ENCODE measurements around the gene GDF2.

GDF2 gene

DNA sequence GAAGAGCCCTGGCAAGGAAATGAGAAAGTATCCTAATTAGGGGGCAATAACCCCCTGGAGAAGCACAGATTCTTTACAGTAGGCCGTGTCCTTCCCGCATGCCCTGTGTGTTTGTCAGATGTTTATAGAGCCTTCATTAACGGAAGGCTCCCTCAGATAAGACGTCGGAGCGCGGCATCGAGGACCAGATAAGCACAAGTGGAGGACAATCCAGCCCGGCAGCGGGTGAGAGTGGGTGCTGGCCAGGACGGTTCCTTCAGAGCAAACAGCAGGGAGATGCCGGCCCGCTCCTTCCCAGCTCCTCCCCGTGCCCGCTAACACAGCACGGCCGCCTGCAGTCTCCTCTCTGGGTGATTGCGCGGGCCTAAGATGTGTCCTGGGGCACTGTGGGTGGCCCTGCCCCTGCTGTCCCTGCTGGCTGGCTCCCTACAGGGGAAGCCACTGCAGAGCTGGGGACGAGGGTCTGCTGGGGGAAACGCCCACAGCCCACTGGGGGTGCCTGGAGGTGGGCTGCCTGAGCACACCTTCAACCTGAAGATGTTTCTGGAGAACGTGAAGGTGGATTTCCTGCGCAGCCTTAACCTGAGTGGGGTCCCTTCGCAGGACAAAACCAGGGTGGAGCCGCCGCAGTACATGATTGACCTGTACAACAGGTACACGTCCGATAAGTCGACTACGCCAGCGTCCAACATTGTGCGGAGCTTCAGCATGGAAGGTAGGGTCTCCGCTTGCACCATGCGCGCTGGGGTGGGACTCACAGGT, at the start of gene GDF2:
Gene GDF2, plus strand, starts transcription at position 155 of the 762 bp plus-strand sequence. Its CDS starts 215 bp downstream, at position 370.
- Histone ChIP-seq H3K9ac (ENCODE audit: low read length) (no peak within 1 kb of the TSS), H3K27ac (ENCODE audit: low read length) (no peak within 1 kb of the TSS), H3K9me3 (ENCODE audit: control insufficient read depth, low read depth, low read length) (no peaks in the 10 kb centered on the region), H3K36me3 (ENCODE audit: control insufficient read depth, low read depth, low read length) (no peaks in the 10 kb centered on the region), H3K4me1 (ENCODE audit: control insufficient read depth, low read depth, low read length) (no peaks in the 10 kb centered on the region), H3K4me3 (ENCODE audit: low read length) (no peak within 1 kb of the TSS), H3K27me3 (ENCODE audit: control insufficient read depth, insufficient read depth, low read length) (no peaks in the 10 kb centered on the region)

DNA sequence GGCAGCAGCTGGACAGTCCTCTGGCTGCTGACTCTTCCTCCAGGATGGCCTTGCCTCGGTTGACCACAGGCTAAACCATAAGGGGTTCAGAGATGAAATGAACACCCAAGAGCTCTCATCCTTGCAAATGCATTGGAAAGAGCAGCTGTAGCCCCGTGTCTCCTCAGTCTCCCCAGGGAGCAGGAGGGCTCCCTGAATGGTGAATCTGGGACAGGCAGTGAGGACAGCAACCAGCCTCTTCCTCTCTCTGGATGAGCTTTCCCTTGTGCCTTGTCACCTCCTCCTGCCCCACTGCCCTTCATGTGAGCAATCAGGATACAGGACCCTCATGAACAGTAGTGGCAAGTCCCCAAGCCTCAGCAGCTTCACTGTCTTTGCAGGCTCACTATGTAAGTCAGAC, 46.2 kb upstream of the GDF2 start:
- no peak overlapping the region for H3K4me3 ChIP-seq (ENCODE audit: low read length)
- H3K27ac ChIP-seq (ENCODE audit: low read length): no peak overlapping the region
- H3K9ac ChIP-seq (ENCODE audit: low read length): no peak overlapping the region
- no peaks in the 10 kb centered on the region for H3K36me3 ChIP-seq (ENCODE audit: control insufficient read depth, low read depth, low read length)
- no peaks in the 10 kb centered on the region for H3K27me3 ChIP-seq (ENCODE audit: control insufficient read depth, insufficient read depth, low read length)
- peaks cover 3% of the 10 kb centered on the region for H3K9me3 ChIP-seq (ENCODE audit: control insufficient read depth, low read depth, low read length)
- H3K4me1 ChIP-seq (ENCODE audit: control insufficient read depth, low read depth, low read length): no peaks in the 10 kb centered on the region

DNA sequence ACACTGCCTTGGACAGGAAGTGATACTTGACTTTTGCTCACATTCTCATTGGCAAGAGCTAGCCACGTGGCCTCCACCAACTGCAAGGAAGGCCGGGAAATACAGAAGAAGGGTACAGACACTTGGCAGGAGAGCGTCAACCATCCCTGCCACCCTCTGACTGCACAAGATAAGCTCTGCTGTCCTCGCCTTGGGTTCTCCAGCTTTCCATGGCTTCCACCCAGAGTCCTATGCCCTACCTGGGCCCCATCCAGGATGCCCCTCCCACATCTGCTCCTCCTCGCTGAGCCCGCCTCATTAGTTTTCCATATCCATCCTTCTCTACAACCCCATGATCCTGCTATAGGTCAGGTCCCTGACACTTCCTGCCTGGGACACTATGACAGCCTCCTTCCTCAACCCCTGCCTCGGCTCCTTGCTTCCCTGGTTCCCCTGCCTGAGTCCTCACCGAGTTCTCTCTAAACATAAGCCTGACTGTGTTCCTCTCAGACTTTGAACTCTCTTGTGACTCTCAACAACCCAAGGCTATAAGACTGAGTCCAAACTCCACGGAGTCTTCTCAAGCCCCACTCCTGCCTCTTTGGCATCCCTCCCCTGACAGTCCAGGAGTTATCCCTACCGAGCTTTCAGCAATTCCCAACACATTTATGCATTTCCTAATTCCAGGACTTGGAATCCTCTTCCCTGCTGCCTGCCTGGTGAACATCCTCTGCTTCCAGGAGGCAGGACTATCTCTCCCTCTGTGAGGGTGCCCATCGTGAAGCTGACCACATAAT, 45.5 kb upstream of the GDF2 start:
- H3K27ac ChIP-seq (ENCODE audit: low read length): no peak overlapping the region

DNA sequence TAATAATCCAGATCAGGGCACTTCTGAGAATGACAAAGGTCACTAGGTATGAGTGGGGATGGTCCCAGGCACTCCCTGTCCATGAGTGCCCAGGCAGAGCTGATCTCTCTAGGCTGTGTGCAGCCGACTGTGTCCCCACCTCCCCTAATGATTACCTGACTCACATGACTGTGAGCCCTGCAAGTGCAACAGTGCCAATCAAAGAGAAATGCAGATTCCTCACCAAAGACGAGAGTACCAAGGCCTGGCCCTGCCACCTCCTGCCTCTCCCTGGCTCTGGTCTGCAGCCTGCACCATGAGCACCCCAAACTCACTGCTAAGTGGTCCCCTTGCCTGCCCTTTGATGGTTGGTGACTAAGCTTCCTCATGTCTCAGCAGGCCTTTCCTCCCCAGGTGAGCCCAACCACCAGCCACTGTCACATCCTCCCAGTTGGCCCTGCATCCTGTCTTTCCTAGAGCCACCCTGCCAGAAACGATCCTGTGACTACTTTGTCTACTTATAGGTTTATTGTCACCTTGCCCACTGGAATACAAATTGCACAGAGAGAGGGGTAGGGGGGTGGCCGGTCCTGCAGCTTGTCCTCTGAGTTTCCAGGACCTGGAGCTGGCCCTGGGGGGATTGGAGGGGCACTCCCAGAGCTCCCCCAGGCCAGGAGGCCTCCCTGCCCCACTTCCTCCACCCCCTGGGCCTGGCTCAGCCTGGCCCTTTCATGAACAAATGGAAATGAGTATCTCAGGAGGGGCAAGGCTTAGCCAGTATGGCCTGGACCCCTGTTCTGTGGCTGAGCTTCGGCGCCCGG, 44.7 kb upstream of the GDF2 start:
- no peak overlapping the region for H3K9ac ChIP-seq (ENCODE audit: low read length)
- H3K4me3 ChIP-seq (ENCODE audit: low read length): no peak overlapping the region
- H3K27me3 ChIP-seq (ENCODE audit: control insufficient read depth, insufficient read depth, low read length): no peaks in the 10 kb centered on the region
- H3K9me3 ChIP-seq (ENCODE audit: control insufficient read depth, low read depth, low read length): no peaks in the 10 kb centered on the region
- H3K27ac ChIP-seq (ENCODE audit: low read length): no peak overlapping the region
- no peaks in the 10 kb centered on the region for H3K36me3 ChIP-seq (ENCODE audit: control insufficient read depth, low read depth, low read length)
- no peaks in the 10 kb centered on the region for H3K4me1 ChIP-seq (ENCODE audit: control insufficient read depth, low read depth, low read length)

More for the DNA sequence above, 45.5 kb upstream of the GDF2 start:
- Histone ChIP-seq H3K9ac (ENCODE audit: low read length) (no peak overlapping the region), H3K4me1 (ENCODE audit: control insufficient read depth, low read depth, low read length) (no peaks in the 10 kb centered on the region), H3K27me3 (ENCODE audit: control insufficient read depth, insufficient read depth, low read length) (no peaks in the 10 kb centered on the region), H3K4me3 (ENCODE audit: low read length) (no peak overlapping the region), H3K36me3 (ENCODE audit: control insufficient read depth, low read depth, low read length) (no peaks in the 10 kb centered on the region), H3K9me3 (ENCODE audit: control insufficient read depth, low read depth, low read length) (peaks cover under 1% of the 10 kb centered on the region)

DNA sequence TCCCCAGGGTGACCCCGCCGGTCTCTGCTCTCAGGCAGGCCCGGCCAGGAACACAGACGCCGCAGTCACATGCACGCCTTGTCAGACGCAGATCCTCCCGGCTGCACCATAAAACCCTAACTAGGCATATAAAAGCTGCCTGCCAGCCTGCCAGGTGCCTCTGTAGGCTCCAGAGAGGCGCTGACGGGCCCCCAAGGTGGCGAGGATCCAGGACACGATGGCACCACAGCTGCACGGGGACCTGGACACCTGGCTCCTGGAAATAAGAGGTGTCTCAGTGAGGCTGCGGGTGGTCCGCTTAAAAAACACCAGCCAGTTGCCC, 44.1 kb upstream of the GDF2 start:
- H3K27me3 ChIP-seq (ENCODE audit: control insufficient read depth, insufficient read depth, low read length): no peaks in the 10 kb centered on the region
- H3K9me3 ChIP-seq (ENCODE audit: control insufficient read depth, low read depth, low read length): no peaks in the 10 kb centered on the region
- H3K4me1 ChIP-seq (ENCODE audit: control insufficient read depth, low read depth, low read length): no peaks in the 10 kb centered on the region
- H3K27ac ChIP-seq (ENCODE audit: low read length): no peak overlapping the region
- H3K4me3 ChIP-seq (ENCODE audit: low read length): no peak overlapping the region
- no peak overlapping the region for H3K9ac ChIP-seq (ENCODE audit: low read length)
- H3K36me3 ChIP-seq (ENCODE audit: control insufficient read depth, low read depth, low read length): no peaks in the 10 kb centered on the region

DNA sequence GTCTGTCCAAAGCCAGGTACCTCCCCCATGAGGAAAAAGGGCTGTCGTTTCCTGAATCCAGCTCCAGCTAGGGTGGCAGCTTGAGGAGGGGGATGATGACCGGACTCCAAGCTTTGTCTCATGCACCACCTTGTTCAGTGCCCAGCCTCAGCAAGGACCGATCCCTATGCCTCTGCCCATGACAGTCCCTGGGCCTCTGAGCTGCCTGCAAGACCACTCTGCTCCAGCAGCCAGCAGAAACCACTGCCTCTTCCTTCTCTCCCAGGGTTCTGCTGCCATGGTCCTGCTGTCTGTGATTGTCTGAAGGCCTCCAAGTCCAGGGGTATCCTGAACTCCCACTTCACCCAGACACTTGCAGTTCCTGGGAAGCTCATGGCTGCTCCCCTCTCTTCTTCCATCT, 43.5 kb upstream of the GDF2 start:
- no peak overlapping the region for H3K27ac ChIP-seq (ENCODE audit: low read length)
- H3K36me3 ChIP-seq (ENCODE audit: control insufficient read depth, low read depth, low read length): no peaks in the 10 kb centered on the region
- H3K4me1 ChIP-seq (ENCODE audit: control insufficient read depth, low read depth, low read length): no peaks in the 10 kb centered on the region
- no peak overlapping the region for H3K4me3 ChIP-seq (ENCODE audit: low read length)
- H3K27me3 ChIP-seq (ENCODE audit: control insufficient read depth, insufficient read depth, low read length): no peaks in the 10 kb centered on the region
- no peak overlapping the region for H3K9ac ChIP-seq (ENCODE audit: low read length)
- H3K9me3 ChIP-seq (ENCODE audit: control insufficient read depth, low read depth, low read length): no peaks in the 10 kb centered on the region

DNA sequence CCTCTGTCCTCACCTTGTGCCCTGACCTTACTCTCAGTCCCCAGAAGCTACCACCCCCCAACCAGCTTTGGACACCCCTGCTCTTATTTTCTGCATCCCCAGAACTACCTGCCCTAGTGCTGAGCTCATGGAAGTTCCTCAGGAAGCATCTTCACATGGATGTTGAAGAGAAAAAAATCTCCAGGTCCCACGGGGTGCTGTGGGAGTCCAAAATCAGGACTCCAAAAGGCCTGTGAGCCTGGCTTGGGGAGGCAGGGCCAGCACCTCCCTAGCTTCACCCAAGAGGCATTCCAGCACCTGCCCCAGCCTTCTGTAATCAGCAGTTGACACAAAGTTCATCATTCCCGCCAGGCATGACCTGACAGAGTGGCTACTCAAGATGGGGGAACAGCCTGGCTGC, 43.0 kb upstream of the GDF2 start:
- H3K4me1 ChIP-seq (ENCODE audit: control insufficient read depth, low read depth, low read length): no peaks in the 10 kb centered on the region
- no peaks in the 10 kb centered on the region for H3K27me3 ChIP-seq (ENCODE audit: control insufficient read depth, insufficient read depth, low read length)
- H3K27ac ChIP-seq (ENCODE audit: low read length): no peak overlapping the region
- no peak overlapping the region for H3K9ac ChIP-seq (ENCODE audit: low read length)
- H3K9me3 ChIP-seq (ENCODE audit: control insufficient read depth, low read depth, low read length): no peaks in the 10 kb centered on the region
- no peak overlapping the region for H3K4me3 ChIP-seq (ENCODE audit: low read length)
- H3K36me3 ChIP-seq (ENCODE audit: control insufficient read depth, low read depth, low read length): no peaks in the 10 kb centered on the region

DNA sequence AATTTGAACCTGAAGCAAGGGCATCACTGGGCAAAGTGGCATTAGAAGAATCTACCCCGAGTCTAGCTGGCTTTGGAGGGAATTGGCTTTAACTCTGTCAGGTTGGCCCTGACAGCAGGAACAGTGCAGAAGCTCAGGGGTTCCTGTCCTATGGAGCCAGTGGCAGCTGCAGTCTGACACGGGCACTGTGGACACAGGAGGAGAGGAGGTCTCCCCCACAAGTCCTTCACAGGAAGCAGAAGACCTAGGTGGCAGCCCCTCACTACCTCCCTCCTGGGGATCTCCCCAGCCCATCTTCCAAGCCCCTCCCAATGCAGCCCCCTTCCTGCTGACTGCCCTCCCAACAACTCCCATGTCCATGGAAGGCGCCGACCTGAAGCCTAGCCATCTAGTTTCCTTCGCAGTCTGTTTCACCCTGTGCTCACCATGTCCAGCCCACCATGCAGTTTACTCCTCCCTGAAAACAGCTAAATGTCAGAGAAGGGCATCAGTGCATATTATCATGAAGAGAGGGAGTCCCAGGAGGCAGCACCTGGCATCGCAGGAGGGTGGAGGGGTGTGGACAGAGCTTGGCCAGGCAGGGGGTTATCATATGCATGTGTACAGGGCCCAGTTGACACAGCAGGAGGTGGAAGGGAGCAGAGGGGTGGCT, 40.1 kb upstream of the GDF2 start:
- no peaks in the 10 kb centered on the region for H3K4me1 ChIP-seq (ENCODE audit: control insufficient read depth, low read depth, low read length)
- H3K9ac ChIP-seq (ENCODE audit: low read length): no peak overlapping the region
- H3K27me3 ChIP-seq (ENCODE audit: control insufficient read depth, insufficient read depth, low read length): no peaks in the 10 kb centered on the region
- H3K4me3 ChIP-seq (ENCODE audit: low read length): no peak overlapping the region
- no peaks in the 10 kb centered on the region for H3K36me3 ChIP-seq (ENCODE audit: control insufficient read depth, low read depth, low read length)
- H3K27ac ChIP-seq (ENCODE audit: low read length): no peak overlapping the region
- H3K9me3 ChIP-seq (ENCODE audit: control insufficient read depth, low read depth, low read length): no peaks in the 10 kb centered on the region

DNA sequence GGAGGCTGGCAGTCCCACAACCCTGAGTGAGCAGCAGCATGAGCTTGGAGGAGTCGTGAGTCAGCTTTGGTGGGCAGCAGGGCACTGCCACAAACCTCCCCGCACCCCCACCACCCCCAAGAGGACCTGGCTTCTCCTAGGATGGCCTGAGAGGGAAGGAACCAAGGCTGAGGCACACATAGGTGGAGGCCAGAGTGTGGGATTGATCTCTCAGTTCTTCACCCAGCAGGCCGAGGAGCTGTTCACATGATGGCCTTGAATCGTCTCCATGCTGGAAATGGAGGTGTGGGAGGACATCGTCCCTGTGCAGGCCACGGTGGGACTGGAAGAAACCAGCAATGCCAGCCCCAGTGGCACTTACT, 39.6 kb upstream of the GDF2 start:
- no peak overlapping the region for H3K4me3 ChIP-seq (ENCODE audit: low read length)
- H3K4me1 ChIP-seq (ENCODE audit: control insufficient read depth, low read depth, low read length): no peaks in the 10 kb centered on the region
- no peaks in the 10 kb centered on the region for H3K36me3 ChIP-seq (ENCODE audit: control insufficient read depth, low read depth, low read length)
- no peak overlapping the region for H3K27ac ChIP-seq (ENCODE audit: low read length)
- no peak overlapping the region for H3K9ac ChIP-seq (ENCODE audit: low read length)
- H3K27me3 ChIP-seq (ENCODE audit: control insufficient read depth, insufficient read depth, low read length): no peaks in the 10 kb centered on the region
- no peaks in the 10 kb centered on the region for H3K9me3 ChIP-seq (ENCODE audit: control insufficient read depth, low read depth, low read length)

DNA sequence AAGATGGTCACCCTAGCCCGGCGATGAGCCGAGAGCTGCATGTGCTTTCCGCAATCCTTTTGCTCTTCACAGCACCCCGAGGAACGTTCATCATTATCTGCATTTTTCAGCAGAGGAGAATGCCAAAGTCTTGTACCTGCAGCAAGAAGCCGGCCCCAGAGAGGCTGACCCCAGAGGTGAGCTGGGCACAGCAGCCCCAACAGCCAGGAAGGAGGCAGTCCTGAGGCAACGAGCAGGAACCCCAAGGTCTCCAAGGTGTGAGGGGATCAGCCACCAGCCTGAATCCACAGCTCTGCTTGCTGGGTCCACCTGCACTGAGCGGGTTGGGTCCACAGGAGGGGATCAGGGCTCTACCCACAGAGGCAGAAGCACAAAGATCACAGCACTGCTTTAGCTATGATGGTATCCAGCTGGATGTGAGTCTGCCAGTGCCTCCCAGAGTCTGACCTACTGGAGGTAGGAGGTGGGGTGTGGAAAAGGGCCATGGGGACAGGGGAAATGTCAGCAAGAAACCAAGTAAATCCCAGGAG, 39.1 kb upstream of the GDF2 start:
- Histone ChIP-seq H3K9me3 (ENCODE audit: control insufficient read depth, low read depth, low read length) (no peaks in the 10 kb centered on the region), H3K27ac (ENCODE audit: low read length) (no peak overlapping the region), H3K4me3 (ENCODE audit: low read length) (no peak overlapping the region), H3K36me3 (ENCODE audit: control insufficient read depth, low read depth, low read length) (no peaks in the 10 kb centered on the region), H3K27me3 (ENCODE audit: control insufficient read depth, insufficient read depth, low read length) (no peaks in the 10 kb centered on the region), H3K9ac (ENCODE audit: low read length) (no peak overlapping the region), H3K4me1 (ENCODE audit: control insufficient read depth, low read depth, low read length) (no peaks in the 10 kb centered on the region)

DNA sequence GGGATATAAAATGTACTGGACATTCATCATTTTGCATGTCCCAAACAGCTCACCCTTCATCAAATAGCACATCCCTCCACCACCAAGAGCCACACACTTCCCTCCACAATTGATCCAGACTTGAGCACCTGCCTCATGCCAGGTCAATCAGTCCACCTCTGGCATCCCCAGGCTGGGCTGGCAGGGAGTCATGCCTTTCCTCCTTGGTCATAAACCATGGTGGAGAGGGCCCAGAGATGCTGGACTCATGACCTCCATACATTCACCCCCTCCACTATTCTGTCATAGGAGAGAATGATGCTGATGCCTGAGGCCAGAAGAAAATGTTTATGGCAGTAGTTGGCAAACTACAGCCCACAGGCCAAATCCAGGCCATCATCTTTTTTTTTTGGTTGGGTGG, 38.4 kb upstream of the GDF2 start:
- H3K36me3 ChIP-seq (ENCODE audit: control insufficient read depth, low read depth, low read length): no peaks in the 10 kb centered on the region
- no peak overlapping the region for H3K27ac ChIP-seq (ENCODE audit: low read length)
- no peak overlapping the region for H3K9ac ChIP-seq (ENCODE audit: low read length)
- H3K4me1 ChIP-seq (ENCODE audit: control insufficient read depth, low read depth, low read length): no peaks in the 10 kb centered on the region
- H3K9me3 ChIP-seq (ENCODE audit: control insufficient read depth, low read depth, low read length): no peaks in the 10 kb centered on the region
- no peak overlapping the region for H3K4me3 ChIP-seq (ENCODE audit: low read length)
- no peaks in the 10 kb centered on the region for H3K27me3 ChIP-seq (ENCODE audit: control insufficient read depth, insufficient read depth, low read length)
